ENCODE measurements around the gene IRF3.

The IRF3 gene

GRCh38 chr19:49657493-49658138 lies 8.0 kb downstream of the IRF3 start:
- DNase-seq (ENCODE audit: low read depth in 1 of 2, low spot score in 1 of 2), result no peak
- TF ChIP-seq JUND (IDR thresholded peaks at IDR 0.05; ENCODE audit: low read depth), result no peak
- in situ Hi-C loops (cut with HindIII; ENCODE audit: low pct_unique_long_range_greater_than_20kb, low sequenced_read_pairs), result no loop called here

- no peak for DNase-seq (ENCODE audit: low read depth in 1 of 2, low spot score in 1 of 2)
- no peak for TF ChIP-seq JUND (IDR thresholded peaks at IDR 0.05; ENCODE audit: low read depth)
- in situ Hi-C loops (cut with HindIII; ENCODE audit: low pct_unique_long_range_greater_than_20kb, low sequenced_read_pairs), result no loop called here
Measured at GRCh38 chr19:49656456-49657109, 9.1 kb downstream of the IRF3 start.

DNA sequence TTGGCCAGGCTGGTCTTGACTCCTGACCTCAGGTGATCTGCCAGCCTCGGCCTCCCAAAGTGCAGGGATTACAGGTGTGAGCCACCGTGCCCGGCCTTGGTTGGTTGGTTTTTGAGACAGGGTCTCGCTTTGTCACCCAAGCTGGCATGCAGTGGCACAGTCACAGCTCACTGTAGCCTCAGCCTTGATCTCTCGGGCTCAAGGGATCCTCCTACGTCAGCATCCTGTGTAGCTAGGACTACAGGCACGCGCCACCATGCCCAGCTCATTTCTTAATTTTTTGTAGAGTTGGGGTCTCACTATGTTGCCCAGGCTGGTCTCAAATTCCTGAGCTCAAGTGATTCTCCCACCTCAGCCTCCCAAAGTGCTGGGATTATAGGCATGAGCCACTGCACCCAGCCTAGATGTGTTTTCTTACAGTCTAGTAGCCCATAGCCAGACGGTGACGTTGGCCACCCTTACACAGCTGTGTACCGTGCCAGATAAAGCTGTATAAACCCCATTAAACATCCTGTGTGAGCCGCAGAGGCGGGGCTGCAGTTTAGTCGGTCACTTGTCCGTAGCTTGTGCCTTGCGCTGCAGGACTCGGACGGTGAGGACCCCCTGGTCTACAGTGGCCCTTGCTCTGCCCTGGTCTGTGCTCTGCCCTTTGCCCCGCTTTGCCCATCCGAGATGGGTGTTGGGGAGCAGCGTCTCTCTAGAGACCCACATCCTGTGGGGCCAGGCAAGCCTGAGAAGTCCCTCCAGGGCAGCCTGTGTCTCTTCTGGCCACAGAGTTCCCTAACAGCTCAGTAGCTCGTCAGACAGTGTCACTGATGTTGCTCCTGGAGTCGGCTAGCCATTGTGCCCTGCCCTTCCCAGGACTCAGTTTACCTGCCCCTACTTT lies 9.8 kb downstream of the IRF3 start:
- no peak for TF ChIP-seq JUND (IDR thresholded peaks at IDR 0.05; ENCODE audit: low read depth)
- no peak for DNase-seq (ENCODE audit: low read depth in 1 of 2, low spot score in 1 of 2)
- in situ Hi-C loops (cut with HindIII; ENCODE audit: low pct_unique_long_range_greater_than_20kb, low sequenced_read_pairs), result no loop called here

- no peak for DNase-seq (ENCODE audit: low read depth in 1 of 2, low spot score in 1 of 2)
- no peak for TF ChIP-seq JUND (IDR thresholded peaks at IDR 0.05; ENCODE audit: low read depth)
- in situ Hi-C loops (cut with HindIII; ENCODE audit: low pct_unique_long_range_greater_than_20kb, low sequenced_read_pairs), result no loop called here
Measured at GRCh38 chr19:49654581-49654980, 11.1 kb downstream of the IRF3 start.

DNA sequence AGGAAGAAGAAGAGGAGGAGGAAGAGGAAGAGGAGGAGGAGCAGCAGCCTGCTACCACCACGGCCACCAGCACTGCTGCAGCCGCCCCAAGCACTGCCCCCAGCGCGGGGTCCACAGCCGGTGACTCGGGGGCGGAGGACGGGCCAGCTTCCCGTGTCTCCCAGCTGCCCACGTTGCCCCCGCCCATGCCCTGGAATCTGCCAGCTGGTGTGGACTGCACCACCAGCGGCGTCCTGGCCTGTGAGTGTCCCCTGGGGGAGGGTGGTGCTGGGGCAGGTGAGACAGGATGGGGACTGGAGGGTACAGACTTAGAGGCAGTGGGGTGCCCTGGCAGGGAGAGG lies 12.2 kb downstream of the IRF3 start:
- no peak for TF ChIP-seq JUND (IDR thresholded peaks at IDR 0.05; ENCODE audit: low read depth)
- no peak for DNase-seq (ENCODE audit: low read depth in 1 of 2, low spot score in 1 of 2)
- in situ Hi-C loops (cut with HindIII; ENCODE audit: low pct_unique_long_range_greater_than_20kb, low sequenced_read_pairs), result no loop called here

DNA sequence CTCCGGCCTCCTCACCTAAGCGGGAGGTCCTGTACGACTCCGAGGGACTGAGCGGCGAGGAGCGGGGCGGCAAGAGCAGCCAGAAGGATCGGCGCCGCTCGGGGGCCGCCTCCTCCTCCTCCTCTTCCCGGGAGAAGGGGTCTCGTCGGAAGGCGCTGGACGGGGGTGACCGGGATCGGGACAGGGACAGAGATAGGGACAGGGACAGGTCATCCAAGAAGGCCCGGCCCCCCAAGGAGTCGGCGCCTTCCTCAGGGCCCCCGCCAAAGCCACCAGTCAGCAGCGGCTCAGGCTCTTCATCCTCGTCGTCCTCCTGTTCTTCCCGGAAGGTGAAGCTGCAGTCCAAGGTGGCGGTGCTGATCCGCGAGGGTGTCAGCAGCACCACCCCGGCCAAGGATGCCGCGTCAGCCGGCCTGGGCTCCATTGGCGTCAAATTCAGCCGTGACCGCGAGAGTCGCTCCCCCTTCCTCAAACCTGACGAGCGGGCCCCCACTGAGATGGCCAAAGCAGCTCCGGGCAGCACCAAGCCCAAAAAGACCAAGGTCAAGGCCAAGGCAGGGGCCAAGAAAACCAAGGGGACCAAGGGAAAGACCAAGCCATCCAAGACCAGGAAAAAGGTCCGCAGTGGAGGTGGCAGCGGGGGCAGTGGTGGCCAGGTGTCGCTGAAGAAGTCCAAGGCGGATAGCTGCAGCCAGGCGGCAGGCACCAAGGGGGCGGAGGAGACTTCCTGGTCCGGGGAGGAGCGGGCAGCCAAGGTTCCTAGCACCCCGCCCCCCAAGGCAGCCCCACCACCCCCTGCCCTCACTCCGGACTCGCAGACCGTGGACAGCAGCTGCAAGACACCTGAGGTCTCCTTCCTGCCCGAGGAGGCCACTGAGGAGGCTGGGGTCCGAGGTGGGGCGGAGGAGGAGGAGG lies 12.8 kb downstream of the IRF3 start:
- DNase-seq (ENCODE audit: low read depth in 1 of 2, low spot score in 1 of 2), result no peak
- no peak for TF ChIP-seq JUND (IDR thresholded peaks at IDR 0.05; ENCODE audit: low read depth)
- in situ Hi-C loops (cut with HindIII; ENCODE audit: low pct_unique_long_range_greater_than_20kb, low sequenced_read_pairs), result no loop called here

DNA sequence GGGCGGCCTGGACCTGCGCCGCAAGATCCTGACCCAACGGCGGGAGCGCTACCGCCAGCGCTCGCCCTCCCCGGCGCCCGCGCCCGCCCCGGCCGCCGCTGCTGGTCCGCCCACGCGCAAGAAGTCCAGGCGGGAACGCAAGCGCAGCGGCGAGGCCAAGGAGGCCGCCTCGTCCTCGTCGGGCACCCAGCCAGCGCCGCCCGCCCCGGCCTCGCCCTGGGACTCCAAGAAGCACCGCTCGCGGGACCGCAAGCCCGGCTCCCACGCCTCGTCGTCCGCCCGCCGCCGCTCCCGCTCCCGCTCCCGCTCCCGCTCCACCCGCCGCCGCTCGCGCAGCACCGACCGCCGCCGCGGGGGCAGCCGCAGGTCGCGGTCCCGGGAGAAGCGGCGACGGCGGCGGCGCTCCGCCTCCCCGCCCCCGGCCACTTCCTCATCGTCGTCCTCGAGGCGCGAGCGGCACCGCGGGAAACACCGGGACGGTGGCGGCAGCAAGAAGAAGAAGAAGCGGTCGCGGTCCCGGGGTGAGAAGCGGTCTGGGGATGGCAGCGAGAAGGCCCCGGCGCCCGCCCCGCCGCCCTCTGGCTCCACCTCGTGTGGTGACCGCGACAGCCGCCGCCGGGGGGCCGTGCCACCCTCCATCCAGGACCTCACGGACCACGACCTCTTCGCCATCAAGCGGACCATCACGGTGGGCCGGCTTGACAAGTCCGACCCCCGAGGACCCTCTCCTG lies 13.7 kb downstream of the IRF3 start:
- in situ Hi-C loops (cut with HindIII; ENCODE audit: low pct_unique_long_range_greater_than_20kb, low sequenced_read_pairs), result no loop called here
- no peak for TF ChIP-seq JUND (IDR thresholded peaks at IDR 0.05; ENCODE audit: low read depth)
- DNase-seq (ENCODE audit: low read depth in 1 of 2, low spot score in 1 of 2), result no peak

GRCh38 chr19:49651029-49651819 lies 14.4 kb downstream of the IRF3 start:
- no peak for DNase-seq (ENCODE audit: low read depth in 1 of 2, low spot score in 1 of 2)
- no peak for TF ChIP-seq JUND (IDR thresholded peaks at IDR 0.05; ENCODE audit: low read depth)
- in situ Hi-C loops (cut with HindIII; ENCODE audit: low pct_unique_long_range_greater_than_20kb, low sequenced_read_pairs), result no loop called here

DNA sequence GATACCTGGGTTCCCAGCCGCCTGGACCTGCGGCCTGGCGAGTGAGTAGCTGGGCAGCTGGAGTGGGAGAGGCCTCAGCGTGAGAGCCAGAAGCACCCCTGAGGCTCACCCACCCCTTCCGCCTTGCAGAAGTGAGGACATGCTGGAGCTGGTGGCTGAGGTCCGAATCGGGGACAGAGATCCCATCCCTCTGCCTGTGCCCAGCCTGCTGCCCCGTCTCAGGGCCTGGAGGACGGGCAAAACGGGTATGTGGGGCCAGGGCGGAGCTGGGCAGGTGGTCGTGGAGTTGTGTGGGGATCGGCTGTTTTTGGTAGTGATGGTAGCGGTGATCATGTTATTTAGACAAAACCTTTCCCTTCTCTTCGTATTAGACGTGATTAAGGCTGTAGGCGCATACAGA lies 19.1 kb downstream of the IRF3 start:
- DNase-seq (ENCODE audit: low read depth in 1 of 2, low spot score in 1 of 2), result no peak
- TF ChIP-seq JUND (IDR thresholded peaks at IDR 0.05; ENCODE audit: low read depth), result no peak
- in situ Hi-C loops (cut with HindIII; ENCODE audit: low pct_unique_long_range_greater_than_20kb, low sequenced_read_pairs), result no loop called here

- TF ChIP-seq JUND (IDR thresholded peaks at IDR 0.05; ENCODE audit: low read depth), result no peak
- in situ Hi-C loops (cut with HindIII; ENCODE audit: low pct_unique_long_range_greater_than_20kb, low sequenced_read_pairs), result no loop called here
- DNase-seq (ENCODE audit: low read depth in 1 of 2, low spot score in 1 of 2), result no peak
Measured at GRCh38 chr19:49645995-49646394, 19.7 kb downstream of the IRF3 start.

DNA sequence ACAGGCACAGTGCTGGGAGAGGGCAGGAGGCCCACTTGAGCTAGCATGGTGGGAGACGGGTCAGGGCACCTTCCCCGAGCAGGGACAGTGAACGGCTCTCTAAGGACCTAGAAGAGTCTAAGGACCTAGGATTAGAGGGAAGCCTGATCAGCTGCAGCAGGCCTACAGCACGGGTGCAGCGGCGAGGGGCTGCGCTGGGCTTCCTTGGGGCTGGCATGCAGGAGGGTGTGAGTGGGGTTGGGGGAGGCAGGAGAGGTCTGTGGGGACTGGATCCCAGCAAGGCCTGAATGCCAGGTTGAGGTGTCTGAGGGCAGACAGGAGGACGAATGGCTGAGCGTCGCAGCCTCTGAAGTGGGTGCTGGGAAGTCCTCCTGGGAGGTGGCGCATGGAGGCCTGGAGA lies 20.1 kb downstream of the IRF3 start:
- in situ Hi-C loops (cut with HindIII; ENCODE audit: low pct_unique_long_range_greater_than_20kb, low sequenced_read_pairs), result no loop called here
- no peak for TF ChIP-seq JUND (IDR thresholded peaks at IDR 0.05; ENCODE audit: low read depth)
- no peak for DNase-seq (ENCODE audit: low read depth in 1 of 2, low spot score in 1 of 2)
